Prostate gland (tissue), 2 donors: ENCODE results near the gene LPP. TPM values are rescaled to one million over a fixed set of nuclear protein-coding genes. Genes with fewer than 3 reads are reported as not detected.

Experiments used
- DNase-seq: peaks from one replicate; pipeline ENCODE4 v3.0.0-alpha.2; 2019; ENCODE audit warnings: low spot score
- H3K27ac ChIP-seq, 2 donors: fragments of 200-600 bp; sonication (generic); 2 replicates each; pipeline ENCODE4 v1.5.1; 2017 to 2019
- H3K27me3 ChIP-seq: fragments of 200-600 bp; sonication (generic); replicated peaks from 2 replicates; pipeline ENCODE4 v1.5.1; 2019; ENCODE audit not compliant: insufficient read depth
- H3K36me3 ChIP-seq, 2 donors: fragments of 200-600 bp; sonication (generic); 1 replicate in 1 of 2; 2 replicates in 1 of 2; pipeline versions ENCODE4 v1.5.1 to v1.8.1; 2017 to 2019
- H3K4me1 ChIP-seq: fragments of 200-600 bp; sonication (generic); replicated peaks from 2 replicates; pipeline ENCODE4 v1.5.1; 2019
- H3K4me3 ChIP-seq, 2 donors: fragments of 200-600 bp; sonication (generic); 2 replicates each; pipeline ENCODE4 v1.5.1; 2017 to 2019
- H3K9me3 ChIP-seq: fragments of 200-600 bp; sonication (generic); 2 replicates; pipeline ENCODE4 v1.5.1; 2017
- POLR2A ChIP-seq: fragments of 450-650 bp; IDR thresholded peaks from one replicate; pipeline ENCODE4 v1.6.1; 2016; ENCODE audit warnings: antibody characterized with exemption, mild to moderate bottlenecking
- POLR2AphosphoS5 ChIP-seq: sonication (generic); formaldehyde crosslinking; IDR thresholded peaks from one replicate; pipeline ENCODE4 v1.6.1; 2017; ENCODE audit warnings: antibody characterized with exemption
- WGBS: methylation state at CpG from one replicate; pipeline ENCODE4 v1.1.5; 2018; 5-methylcytosine and 5-hydroxymethylcytosine counted together
- intact Hi-C: fragments of 100-400 bp; cut with DNase I; formaldehyde crosslinking; loops from one replicate; pipeline ENCODE4 v1.14.2; 2022
- total RNA-seq, 2 donors: library from RNA; depleted of rRNA; stranded (reverse); fragments of >200 nt; gene quantifications; one replicate each; pipeline ENCODE4 v1.1.0, GENCODE V29; 2016
- TF ChIP-seq, protein P1 (sequence below), 4 experiments: fragments of 200-600 bp in 2 of 4; fragments of 450-650 bp in 2 of 4; sonication (generic) in 2 of 4; IDR thresholded peaks; 1 replicate in 3 of 4; 2 replicates in 1 of 4; pipeline ENCODE4 v1.5.1; 2016 to 2019; ENCODE audit warnings: antibody characterized with exemption in 4 of 4, mild to moderate bottlenecking in 2 of 4, moderate library complexity in 2 of 4

Gene LPP
- total RNA-seq, 2 donors from 2014 or later: 219 to 248 TPM

DNA sequence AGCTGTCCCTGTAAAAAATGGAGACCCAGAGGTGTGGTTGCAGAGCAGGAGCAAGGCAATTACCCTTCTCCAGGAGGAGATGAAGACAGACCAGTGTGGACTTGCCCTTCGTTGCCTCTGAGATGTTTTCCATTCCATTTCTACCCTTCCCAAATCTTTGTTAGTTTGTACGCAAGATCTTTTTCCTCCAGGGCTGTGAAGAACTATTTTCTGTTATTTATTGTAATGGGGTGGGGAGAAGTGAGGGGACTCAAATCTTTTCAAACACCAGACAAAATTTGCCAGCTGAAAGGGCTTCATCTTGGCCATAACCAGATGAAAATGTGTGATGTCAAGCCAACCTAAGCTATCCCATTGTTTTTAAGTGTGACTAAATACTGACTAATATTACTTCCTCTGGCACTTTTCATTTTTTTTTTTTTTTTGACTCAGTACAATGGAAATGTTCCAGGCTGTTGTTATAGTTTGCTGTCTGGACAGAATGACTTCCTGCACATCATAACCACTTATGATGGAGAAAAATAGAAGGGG lies 746.5 kb downstream of the LPP start:
- WGBS: 34% methylated on average over 2 of the region's 2 CpGs
- Histone ChIP-seq H3K36me3 (no peaks in the 10 kb centered on the region), H3K4me3 (no peak overlapping the region), H3K27ac (peak overlapping the region in 1 of 2 donors; percentile 18), H3K4me1 (no peaks in the 10 kb centered on the region), H3K9me3 (no peaks in the 10 kb centered on the region), H3K27me3 (no peaks in the 10 kb centered on the region)
- peak; percentile 12 for DNase-seq
- TF ChIP-seq POLR2AphosphoS5 (peak; percentile 13), POLR2A (no peak)
- TF ChIP-seq, protein P1, sequence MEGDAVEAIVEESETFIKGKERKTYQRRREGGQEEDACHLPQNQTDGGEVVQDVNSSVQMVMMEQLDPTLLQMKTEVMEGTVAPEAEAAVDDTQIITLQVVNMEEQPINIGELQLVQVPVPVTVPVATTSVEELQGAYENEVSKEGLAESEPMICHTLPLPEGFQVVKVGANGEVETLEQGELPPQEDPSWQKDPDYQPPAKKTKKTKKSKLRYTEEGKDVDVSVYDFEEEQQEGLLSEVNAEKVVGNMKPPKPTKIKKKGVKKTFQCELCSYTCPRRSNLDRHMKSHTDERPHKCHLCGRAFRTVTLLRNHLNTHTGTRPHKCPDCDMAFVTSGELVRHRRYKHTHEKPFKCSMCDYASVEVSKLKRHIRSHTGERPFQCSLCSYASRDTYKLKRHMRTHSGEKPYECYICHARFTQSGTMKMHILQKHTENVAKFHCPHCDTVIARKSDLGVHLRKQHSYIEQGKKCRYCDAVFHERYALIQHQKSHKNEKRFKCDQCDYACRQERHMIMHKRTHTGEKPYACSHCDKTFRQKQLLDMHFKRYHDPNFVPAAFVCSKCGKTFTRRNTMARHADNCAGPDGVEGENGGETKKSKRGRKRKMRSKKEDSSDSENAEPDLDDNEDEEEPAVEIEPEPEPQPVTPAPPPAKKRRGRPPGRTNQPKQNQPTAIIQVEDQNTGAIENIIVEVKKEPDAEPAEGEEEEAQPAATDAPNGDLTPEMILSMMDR (IDR thresholded peaks at IDR 0.05): no peak
- intact Hi-C loops: no loop called here

- peak overlapping the region in 1 of 2 donors; percentile 18 for H3K27ac ChIP-seq
- H3K4me1 ChIP-seq: no peaks in the 10 kb centered on the region
- no peak overlapping the region for H3K4me3 ChIP-seq
- no peaks in the 10 kb centered on the region for H3K36me3 ChIP-seq
- TF ChIP-seq POLR2AphosphoS5 (no peak), POLR2A (no peak)
- TF ChIP-seq, protein P1 (IDR thresholded peaks at IDR 0.05): no peak
- no peak for DNase-seq
- 28% methylated on average over 6 of the region's 6 CpGs for WGBS
- no peaks in the 10 kb centered on the region for H3K27me3 ChIP-seq
- intact Hi-C loops: no loop called here
- no peaks in the 10 kb centered on the region for H3K9me3 ChIP-seq
Observed at GRCh38 chr3:188901126-188901525, 747.2 kb downstream of the LPP start.

- Histone ChIP-seq H3K27me3 (no peaks in the 10 kb centered on the region), H3K36me3 (no peaks in the 10 kb centered on the region), H3K9me3 (no peaks in the 10 kb centered on the region), H3K4me1 (no peaks in the 10 kb centered on the region), H3K27ac (no peak overlapping the region), H3K4me3 (no peak overlapping the region)
- no peak for DNase-seq
- TF ChIP-seq POLR2AphosphoS5 (no peak), POLR2A (no peak)
- TF ChIP-seq, protein P1 (IDR thresholded peaks at IDR 0.05): no peak
- WGBS: 96% methylated on average over 4 of the region's 4 CpGs
- intact Hi-C loops: no loop called here
Observed at GRCh38 chr3:188901671-188902287, 747.8 kb downstream of the LPP start.

GRCh38 chr3:188904670-188905069 lies 750.7 kb downstream of the LPP start:
- Histone ChIP-seq H3K36me3 (no peaks in the 10 kb centered on the region), H3K4me3 (no peak overlapping the region), H3K27me3 (no peaks in the 10 kb centered on the region), H3K4me1 (no peaks in the 10 kb centered on the region), H3K9me3 (no peaks in the 10 kb centered on the region), H3K27ac (no peak overlapping the region)
- WGBS: 46% methylated on average over 1 of the region's 1 CpG
- TF ChIP-seq POLR2AphosphoS5 (no peak), POLR2A (no peak)
- TF ChIP-seq, protein P1 (IDR thresholded peaks at IDR 0.05): no peak
- intact Hi-C loops: no loop called here
- no peak for DNase-seq

GRCh38 chr3:188905547-188905946 lies 751.6 kb downstream of the LPP start:
- Histone ChIP-seq H3K27me3 (no peaks in the 10 kb centered on the region), H3K36me3 (no peaks in the 10 kb centered on the region), H3K9me3 (no peaks in the 10 kb centered on the region), H3K27ac (no peak overlapping the region), H3K4me1 (no peaks in the 10 kb centered on the region), H3K4me3 (no peak overlapping the region)
- intact Hi-C loops: no loop called here
- DNase-seq: no peak
- 88% methylated on average over 2 of the region's 2 CpGs for WGBS
- TF ChIP-seq POLR2AphosphoS5 (no peak), POLR2A (no peak)
- TF ChIP-seq, protein P1 (IDR thresholded peaks at IDR 0.05): no peak
